HG03095 (cell line): ENCODE measurements around the gene AGBL1.

ENCODE experiments used
- ATAC-seq: cut with Tn5 transposase; IDR thresholded peaks from one replicate; pipeline ENCODE4 v1.9.1; 2021; ENCODE audit warnings: moderate library complexity; ENCODE audit not compliant: unreplicated experiment

AGBL1 gene

GRCh38 chr15:86765281-86765680 lies 685.6 kb downstream of the AGBL1 start:
- ATAC-seq: no peak

GRCh38 chr15:86772369-86773059 lies 692.8 kb downstream of the AGBL1 start:
- no peak for ATAC-seq

- no peak for ATAC-seq
These were observed 694.1 kb downstream of the AGBL1 start for GRCh38 chr15:86773736-86774135.

GRCh38 chr15:86776145-86776544 lies 696.5 kb downstream of the AGBL1 start:
- no peak for ATAC-seq

GRCh38 chr15:86796521-86796920 lies 716.9 kb downstream of the AGBL1 start:
- ATAC-seq: no peak

GRCh38 chr15:86797135-86797534 lies 717.5 kb downstream of the AGBL1 start:
- no peak for ATAC-seq

GRCh38 chr15:86799226-86799625 lies 719.6 kb downstream of the AGBL1 start:
- ATAC-seq: no peak

- ATAC-seq: no peak
These were observed 722.6 kb downstream of the AGBL1 start for GRCh38 chr15:86802244-86802643.

GRCh38 chr15:86804406-86804805 lies 724.7 kb downstream of the AGBL1 start:
- ATAC-seq: no peak

- no peak for ATAC-seq
These were observed 730.7 kb downstream of the AGBL1 start for GRCh38 chr15:86810329-86810728.

GRCh38 chr15:86813892-86814291 lies 734.2 kb downstream of the AGBL1 start:
- no peak for ATAC-seq

GRCh38 chr15:86829245-86829644 lies 749.6 kb downstream of the AGBL1 start:
- no peak for ATAC-seq

GRCh38 chr15:86830304-86830703 lies 750.6 kb downstream of the AGBL1 start:
- no peak for ATAC-seq

GRCh38 chr15:86833595-86833994 lies 753.9 kb downstream of the AGBL1 start:
- no peak for ATAC-seq

- no peak for ATAC-seq
These were observed 754.6 kb downstream of the AGBL1 start for GRCh38 chr15:86834115-86834863.

GRCh38 chr15:86837294-86838061 lies 757.8 kb downstream of the AGBL1 start:
- no peak for ATAC-seq

- ATAC-seq: no peak
These were observed 759.8 kb downstream of the AGBL1 start for GRCh38 chr15:86839502-86839901.

- no peak for ATAC-seq
These were observed 761.3 kb downstream of the AGBL1 start for GRCh38 chr15:86840996-86841395.

- ATAC-seq: no peak
These were observed 762.5 kb downstream of the AGBL1 start for GRCh38 chr15:86842199-86842598.

GRCh38 chr15:86846036-86846435 lies 766.4 kb downstream of the AGBL1 start:
- no peak for ATAC-seq

- no peak for ATAC-seq
These were observed 769.5 kb downstream of the AGBL1 start for GRCh38 chr15:86849136-86849535.
